ENCODE results near the gene RRP1B.
A peak's percentile ranks its signal among the peaks of the same experiment; 100 is the strongest.
"Not testable (repeated sequence)": the region's sequence is repeated elsewhere in the genome, so short reads cannot be mapped to it uniquely, and the experiment has no call there.

The RRP1B gene

GRCh38 chr21:43643193-43643592, 16.2 kb upstream of the RRP1B start:
- DNase-seq: no peak

GRCh38 chr21:43644071-43644470, 15.3 kb upstream of the RRP1B start:
- DNase-seq: no peak

- no peak for DNase-seq
These were observed 14.8 kb upstream of the RRP1B start for GRCh38 chr21:43644609-43645008.

- DNase-seq: peak; percentile 39
These were observed 14.0 kb upstream of the RRP1B start for GRCh38 chr21:43645136-43645891.

GRCh38 chr21:43645976-43646375, 13.4 kb upstream of the RRP1B start:
- no peak for DNase-seq

GRCh38 chr21:43646550-43647260, 12.7 kb upstream of the RRP1B start:
- DNase-seq: peak; percentile 92

GRCh38 chr21:43648171-43648570, 11.2 kb upstream of the RRP1B start:
- DNase-seq: no peak

- not testable (repeated sequence) for DNase-seq
These were observed 7.4 kb upstream of the RRP1B start for GRCh38 chr21:43651926-43652325.

- no peak for DNase-seq
These were observed 6.7 kb upstream of the RRP1B start for GRCh38 chr21:43652616-43653015.

- DNase-seq: no peak
These were observed 5.7 kb upstream of the RRP1B start for GRCh38 chr21:43653626-43654025.

- DNase-seq: no peak
These were observed 4.4 kb upstream of the RRP1B start for GRCh38 chr21:43654806-43655489.

- DNase-seq: no peak
These were observed 1.8 kb upstream of the RRP1B start for GRCh38 chr21:43657355-43658087.

- DNase-seq: no peak
These were observed 1.1 kb upstream of the RRP1B start for GRCh38 chr21:43658088-43658741.

- no peak for DNase-seq
These were observed 608 bp upstream of the RRP1B start for GRCh38 chr21:43658769-43659135.

- no peak for DNase-seq
These were observed 2.9 kb downstream of the RRP1B start for GRCh38 chr21:43662286-43662685.

- peak; percentile 61 for DNase-seq
These were observed 3.7 kb downstream of the RRP1B start for GRCh38 chr21:43663033-43663432.

- no peak for DNase-seq
These were observed 5.0 kb downstream of the RRP1B start for GRCh38 chr21:43664358-43664757.

- DNase-seq: no peak
These were observed 6.5 kb downstream of the RRP1B start for GRCh38 chr21:43665879-43666278.

- DNase-seq: peak; percentile 72
These were observed 8.0 kb downstream of the RRP1B start for GRCh38 chr21:43667191-43667904.

- DNase-seq: no peak
These were observed 10.7 kb downstream of the RRP1B start for GRCh38 chr21:43669828-43670605.

GRCh38 chr21:43675871-43676270, 16.5 kb downstream of the RRP1B start:
- DNase-seq: no peak
